Peyer's patch (tissue), 4 donors: ENCODE data around the gene CDH12. TPM values are rescaled to one million over a fixed set of nuclear protein-coding genes. Genes with fewer than 3 reads are reported as not detected.
"Not testable (repeated sequence)": the region's sequence is repeated elsewhere in the genome, so short reads cannot be mapped to it uniquely, and the experiment has no call there.

Experiments
- DNase-seq, 3 donors: peaks; one replicate each; pipeline ENCODE4 v3.0.0-alpha.2; 2017 to 2019
- H3K27ac ChIP-seq, 4 donors: fragments of 200-600 bp; sonication (generic); one replicate each; pipeline ENCODE4 v1.5.1; 2016 to 2019
- H3K27me3 ChIP-seq, 2 donors: fragments of 200-600 bp; sonication (generic); one replicate each; pipeline ENCODE4 v1.5.1; 2019
- H3K36me3 ChIP-seq, 3 donors: fragments of 200-600 bp; sonication (generic); one replicate each; pipeline ENCODE4 v1.5.1; 2016 to 2019
- H3K4me1 ChIP-seq, 4 donors: fragments of 200-600 bp; sonication (generic); one replicate each; pipeline ENCODE4 v1.5.1; 2016 to 2019
- H3K4me3 ChIP-seq, 4 donors: fragments of 200-600 bp; sonication (generic); 1 replicate in 3 of 4; 2 replicates in 1 of 4; pipeline ENCODE4 v1.5.1; 2016 to 2019; ENCODE audit warnings: mild to moderate bottlenecking in 1 of 4
- H3K9me3 ChIP-seq, 4 donors: fragments of 200-600 bp; sonication (generic); one replicate each; pipeline ENCODE4 v1.5.1; 2016 to 2019; ENCODE audit warnings: mild to moderate bottlenecking in 1 of 4
- CTCF ChIP-seq, 6 experiments: fragments of 450-650 bp in 4 of 6; fragments of 200-600 bp in 2 of 6; sonication (generic) in 1 of 6; IDR thresholded peaks; one replicate each; pipeline ENCODE4 v1.5.1; 2017 to 2019; ENCODE audit warnings: antibody characterized with exemption in 6 of 6, mild to moderate bottlenecking in 3 of 6, moderate library complexity in 1 of 6
- POLR2A ChIP-seq, 2 donors: fragments of 450-650 bp; IDR thresholded peaks; one replicate each; pipeline ENCODE4 v1.5.1; 2017; ENCODE audit warnings: antibody characterized with exemption in 2 of 2, mild to moderate bottlenecking in 2 of 2, moderate library complexity in 2 of 2
- total RNA-seq, 4 donors: library from RNA; depleted of rRNA; stranded (reverse); fragments of >200 nt; gene quantifications; one replicate each; pipeline ENCODE4 v1.1.0, GENCODE V29; 2016

The CDH12 gene
- total RNA-seq, 4 donors from 2014 or later = not detected

DNA sequence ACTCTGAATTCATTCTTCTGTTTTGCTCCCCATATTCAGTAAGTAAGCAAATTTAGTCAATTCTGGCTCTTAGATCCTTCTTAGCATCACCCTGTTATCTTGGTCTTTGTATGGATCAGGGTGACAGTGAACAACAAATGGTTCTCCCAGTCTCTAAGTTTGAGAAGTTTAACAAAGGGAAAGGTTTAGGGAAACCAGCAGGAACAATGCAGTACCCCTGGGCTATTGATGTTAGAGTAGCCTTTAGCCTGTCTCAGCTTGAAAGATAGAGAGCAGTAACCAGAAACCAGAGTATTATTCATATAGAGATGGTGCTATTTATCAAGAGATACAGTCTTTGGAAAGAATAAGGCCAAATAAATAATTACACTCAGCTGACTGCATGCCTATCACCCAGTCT, 241.8 kb downstream of the CDH12 start:
- Histone ChIP-seq H3K27ac (no peak overlapping the region), H3K4me1 (no peaks in the 10 kb centered on the region), H3K36me3 (no peaks in the 10 kb centered on the region), H3K9me3 (no peaks in the 10 kb centered on the region), H3K4me3 (no peak overlapping the region), H3K27me3 (no peaks in the 10 kb centered on the region)
- TF ChIP-seq CTCF (IDR thresholded peaks at IDR 0.05) = no peak
- no peak for TF ChIP-seq POLR2A (IDR thresholded peaks at IDR 0.05)
- no peak for DNase-seq

DNA sequence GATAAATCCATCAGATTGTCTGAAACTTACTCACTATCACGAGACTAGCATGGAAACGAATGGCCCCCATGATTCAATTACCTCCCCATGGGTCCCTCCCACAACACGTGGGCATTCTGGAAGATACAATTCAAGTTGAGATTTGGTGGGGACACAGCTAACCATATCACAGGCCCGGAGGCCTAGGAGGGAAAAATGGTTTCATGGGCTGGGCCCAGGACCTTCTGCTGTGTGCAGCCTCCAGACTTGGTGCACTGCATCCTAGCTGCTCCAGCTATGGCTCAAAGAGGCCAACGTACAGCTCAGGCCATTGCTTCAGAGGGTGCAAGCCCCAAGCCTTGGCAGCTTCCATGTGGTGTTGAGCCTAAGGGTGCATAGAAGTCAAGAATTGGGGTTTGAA, 245.6 kb downstream of the CDH12 start:
- H3K27me3 ChIP-seq, H3K36me3 ChIP-seq, DNase-seq, H3K4me3 ChIP-seq, H3K27ac ChIP-seq, H3K9me3 ChIP-seq, H3K4me1 ChIP-seq: not testable (repeated sequence)

- no peaks in the 10 kb centered on the region for H3K27me3 ChIP-seq
- H3K9me3 ChIP-seq = no peaks in the 10 kb centered on the region
- no peak overlapping the region for H3K27ac ChIP-seq
- no peaks in the 10 kb centered on the region for H3K36me3 ChIP-seq
- H3K4me3 ChIP-seq = no peak overlapping the region
- no peaks in the 10 kb centered on the region for H3K4me1 ChIP-seq
- DNase-seq = no peak
- TF ChIP-seq POLR2A (IDR thresholded peaks at IDR 0.05) (no peak), CTCF (IDR thresholded peaks at IDR 0.05) (no peak)
Observed at GRCh38 chr5:22605473-22605872, 247.7 kb downstream of the CDH12 start.

DNA sequence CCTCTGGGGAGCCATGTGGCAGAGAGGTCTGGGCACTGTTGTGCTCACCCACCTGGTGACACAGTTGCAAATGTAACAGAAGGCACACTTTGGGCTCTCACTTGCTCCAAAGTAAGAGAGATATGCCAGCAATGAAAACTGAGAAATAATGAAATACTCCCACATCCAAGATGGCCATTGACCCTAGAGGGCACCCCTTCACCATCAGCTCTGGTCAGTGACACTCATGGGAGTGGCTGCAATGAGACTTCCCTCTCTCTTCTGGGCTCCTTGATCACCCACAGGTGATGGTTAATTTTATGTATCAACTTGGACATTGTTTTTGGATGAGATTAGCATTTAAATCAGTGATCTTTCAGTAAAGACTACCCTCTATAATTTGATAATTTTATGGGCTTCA, 248.4 kb downstream of the CDH12 start:
- TF ChIP-seq POLR2A (IDR thresholded peaks at IDR 0.05) (no peak), CTCF (IDR thresholded peaks at IDR 0.05) (no peak)
- H3K27ac ChIP-seq = no peak overlapping the region

GRCh38 chr5:22598796-22599195, 254.3 kb downstream of the CDH12 start:
- H3K36me3 ChIP-seq = no peaks in the 10 kb centered on the region
- no peak for TF ChIP-seq POLR2A (IDR thresholded peaks at IDR 0.05)
- TF ChIP-seq CTCF (IDR thresholded peaks at IDR 0.05) = no peak
- no peak for DNase-seq
- H3K4me1 ChIP-seq = no peaks in the 10 kb centered on the region
- no peak overlapping the region for H3K27ac ChIP-seq
- H3K9me3 ChIP-seq = no peaks in the 10 kb centered on the region
- H3K27me3 ChIP-seq = no peaks in the 10 kb centered on the region
- no peak overlapping the region for H3K4me3 ChIP-seq

More for the DNA sequence above, 248.4 kb downstream of the CDH12 start:
- no peaks in the 10 kb centered on the region for H3K4me1 ChIP-seq
- H3K36me3 ChIP-seq = no peaks in the 10 kb centered on the region
- DNase-seq = no peak
- no peaks in the 10 kb centered on the region for H3K9me3 ChIP-seq
- no peaks in the 10 kb centered on the region for H3K27me3 ChIP-seq
- no peak overlapping the region for H3K4me3 ChIP-seq

GRCh38 chr5:22596404-22596970, 256.7 kb downstream of the CDH12 start:
- no peak for TF ChIP-seq POLR2A (IDR thresholded peaks at IDR 0.05)
- no peak for TF ChIP-seq CTCF (IDR thresholded peaks at IDR 0.05)
- Histone ChIP-seq H3K36me3 (no peaks in the 10 kb centered on the region), H3K27me3 (no peaks in the 10 kb centered on the region), H3K4me3 (no peak overlapping the region), H3K27ac (no peak overlapping the region), H3K4me1 (no peaks in the 10 kb centered on the region), H3K9me3 (no peaks in the 10 kb centered on the region)
- DNase-seq = no peak
